Keratinocyte (primary cell): ENCODE data around the gene DENND2A. TPM values are rescaled to one million over a fixed set of nuclear protein-coding genes. Genes with fewer than 3 reads are reported as not detected.

Experiments used
- DNase-seq: peaks from one replicate; pipeline ENCODE4 v3.0.0-alpha.2; 2011; ENCODE audit warnings: low read depth, missing footprints, low spot score
- FAIRE-seq: peaks from 2 replicates; lab custom pipeline; 2011; peaks lifted over from hg19 to GRCh38; lab: Jason Lieb, UNC
- H2AFZ ChIP-seq: 2 replicates; pipeline ENCODE4 v1.6.0; 2012; ENCODE audit warnings: low read length, control low read depth, inconsistent platforms; ENCODE audit not compliant: control insufficient read depth
- H3K27ac ChIP-seq: 2 replicates; pipeline ENCODE4 v1.5.1; 2011; ENCODE audit warnings: low read length; ENCODE audit not compliant: control insufficient read depth, insufficient read depth
- H3K27me3 ChIP-seq: 3 replicates; pipeline ENCODE4 v1.6.0; 2011; ENCODE audit warnings: low read length; ENCODE audit not compliant: control insufficient read depth, insufficient read depth; ENCODE audit errors: extremely low read depth
- H3K36me3 ChIP-seq, 2 experiments: 2 replicates in 1 of 2; 3 replicates in 1 of 2; pipeline ENCODE4 v1.5.1; 2011; ENCODE audit warnings: low read length in 2 of 2, mild to moderate bottlenecking in 1 of 2; ENCODE audit not compliant: control insufficient read depth in 2 of 2, insufficient read depth in 2 of 2; ENCODE audit errors: extremely low read depth in 1 of 2
- H3K4me1 ChIP-seq: 3 replicates; pipeline ENCODE4 v1.5.1; 2011; ENCODE audit warnings: low read length; ENCODE audit not compliant: control insufficient read depth, insufficient read depth; ENCODE audit errors: extremely low read depth
- H3K4me2 ChIP-seq: 3 replicates; pipeline ENCODE4 v1.6.0; 2011; ENCODE audit warnings: low read depth, low read length; ENCODE audit not compliant: control insufficient read depth, insufficient read depth; ENCODE audit errors: extremely low read depth
- H3K4me3 ChIP-seq, 3 experiments: fragments of 200-600 bp in 1 of 3; sonication (generic) in 1 of 3; 2 replicates in 2 of 3; 3 replicates in 1 of 3; pipeline ENCODE4 v1.5.1; 2011 to 2016; ENCODE audit warnings: low read length in 3 of 3, mild to moderate bottlenecking in 3 of 3, control low read depth in 2 of 3, inconsistent platforms in 1 of 3, low read depth in 1 of 3, mixed read lengths in 1 of 3, mixed run types in 1 of 3, moderate library complexity in 1 of 3; ENCODE audit not compliant: control insufficient read depth in 2 of 3, insufficient read depth in 2 of 3; ENCODE audit errors: extremely low read depth in 1 of 3
- H3K79me2 ChIP-seq: 2 replicates; pipeline ENCODE4 v1.6.0; 2012; ENCODE audit warnings: low read length; ENCODE audit not compliant: control insufficient read depth, insufficient read depth
- H3K9ac ChIP-seq: 3 replicates; pipeline ENCODE4 v1.6.0; 2011; ENCODE audit warnings: low read length; ENCODE audit not compliant: control insufficient read depth, insufficient read depth; ENCODE audit errors: extremely low read depth
- H3K9me1 ChIP-seq: 3 replicates; pipeline ENCODE4 v1.6.0; 2011; ENCODE audit warnings: low read length; ENCODE audit not compliant: control insufficient read depth, insufficient read depth; ENCODE audit errors: extremely low read depth
- H3K9me3 ChIP-seq: 2 replicates; pipeline ENCODE4 v1.5.1; 2012; ENCODE audit warnings: low read depth, low read length; ENCODE audit not compliant: control insufficient read depth
- H4K20me1 ChIP-seq: 3 replicates; pipeline ENCODE4 v1.6.0; 2011; ENCODE audit warnings: low read length; ENCODE audit not compliant: control insufficient read depth, insufficient read depth; ENCODE audit errors: extremely low read depth
- EZH2 ChIP-seq: IDR thresholded peaks from one replicate; pipeline ENCODE4 v1.6.1; 2012; ENCODE audit warnings: inconsistent platforms, mild to moderate bottlenecking, low read length, moderate library complexity
- dilution Hi-C: fragments of 300-500 bp; cut with MboI; formaldehyde crosslinking; loops from one replicate; pipeline ENCODE4 v1.7.0; 2020; ENCODE audit warnings: low sequenced_read_pairs; ENCODE audit not compliant: extremely low pct_ligation_motif_present
- polyA plus RNA-seq, 5 experiments: library from polyadenylated mRNA; depleted of rRNA in 3 of 5; stranded (reverse) in 3 of 5; stranded (forward) in 1 of 5; unstranded in 1 of 5; fragments of >200 nt; gene quantifications; 1 replicate in 1 of 5; 2 replicates in 3 of 5; 3 replicates in 1 of 5; pipeline versions ENCODE4 v1.2.1 to v1.2.3, GENCODE V29; 2011 to 2012; ENCODE audit warnings: missing spikeins in 2 of 5, low read depth in 1 of 5, low replicate concordance in 1 of 5
- TF ChIP-seq, protein P1 (sequence below), 3 experiments: IDR thresholded peaks in 1 of 3; conservative IDR thresholded peaks in 1 of 3; optimal IDR thresholded peaks in 1 of 3; 2 replicates in 2 of 3; 3 replicates in 1 of 3; pipeline versions ENCODE3 to v1.5.1; 2011; ENCODE audit warnings: low read length in 3 of 3, mild to moderate bottlenecking in 3 of 3, moderate library complexity in 2 of 3, control low read depth in 1 of 3, inconsistent platforms in 1 of 3; ENCODE audit not compliant: insufficient read depth in 2 of 3; ENCODE audit errors: extremely low read depth in 1 of 3

Gene DENND2A
- polyA plus RNA-seq, 1 donor (not counting 4 experiments of a cell fraction or from before 2014, with no cell fraction given): 1.8 TPM

DNA sequence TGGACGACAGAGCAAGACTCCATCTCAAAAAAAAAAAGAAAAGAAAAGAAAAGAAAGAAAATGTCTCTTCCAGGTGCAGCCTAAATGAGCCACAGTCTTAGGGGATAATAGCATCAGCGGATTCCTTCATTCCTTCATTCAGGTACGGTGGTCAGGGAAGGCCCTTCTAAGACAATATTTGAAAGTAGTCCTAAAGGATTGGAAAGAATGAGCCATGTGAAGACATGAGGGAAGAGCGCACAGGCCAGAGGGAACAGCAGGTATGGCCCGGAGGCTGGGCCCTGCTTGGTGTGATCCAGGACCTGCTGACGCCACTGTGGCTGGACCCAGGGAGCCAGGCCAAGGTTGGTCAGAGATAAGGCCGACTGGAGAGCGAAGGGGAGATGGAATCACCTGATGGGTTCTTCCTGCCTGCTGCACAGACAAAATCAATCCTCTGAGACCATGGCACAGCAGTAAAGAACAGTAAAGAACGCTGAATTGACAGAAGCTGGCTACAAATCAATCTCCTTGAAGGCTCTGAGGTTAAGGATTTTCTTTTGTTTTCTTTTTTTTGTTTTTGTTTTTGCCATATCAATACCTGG is 145.0 kb downstream of the DENND2A start:
- dilution Hi-C loops: no loop called here
- Histone ChIP-seq H3K79me2 (no peaks in the 10 kb centered on the region), H2AFZ (no peak overlapping the region), H3K9me1 (no peaks in the 10 kb centered on the region), H3K36me3 (no peaks in the 10 kb centered on the region), H3K4me1 (no peaks in the 10 kb centered on the region), H3K27ac (no peak overlapping the region), H3K9ac (no peak overlapping the region), H3K4me3 (no peak overlapping the region), H3K27me3 (no peaks in the 10 kb centered on the region), H3K9me3 (no peaks in the 10 kb centered on the region), H3K4me2 (no peak overlapping the region), H4K20me1 (no peaks in the 10 kb centered on the region)
- DNase-seq (no peak), FAIRE-seq (no peak)
- TF ChIP-seq EZH2: no peak
- TF ChIP-seq, protein P1, sequence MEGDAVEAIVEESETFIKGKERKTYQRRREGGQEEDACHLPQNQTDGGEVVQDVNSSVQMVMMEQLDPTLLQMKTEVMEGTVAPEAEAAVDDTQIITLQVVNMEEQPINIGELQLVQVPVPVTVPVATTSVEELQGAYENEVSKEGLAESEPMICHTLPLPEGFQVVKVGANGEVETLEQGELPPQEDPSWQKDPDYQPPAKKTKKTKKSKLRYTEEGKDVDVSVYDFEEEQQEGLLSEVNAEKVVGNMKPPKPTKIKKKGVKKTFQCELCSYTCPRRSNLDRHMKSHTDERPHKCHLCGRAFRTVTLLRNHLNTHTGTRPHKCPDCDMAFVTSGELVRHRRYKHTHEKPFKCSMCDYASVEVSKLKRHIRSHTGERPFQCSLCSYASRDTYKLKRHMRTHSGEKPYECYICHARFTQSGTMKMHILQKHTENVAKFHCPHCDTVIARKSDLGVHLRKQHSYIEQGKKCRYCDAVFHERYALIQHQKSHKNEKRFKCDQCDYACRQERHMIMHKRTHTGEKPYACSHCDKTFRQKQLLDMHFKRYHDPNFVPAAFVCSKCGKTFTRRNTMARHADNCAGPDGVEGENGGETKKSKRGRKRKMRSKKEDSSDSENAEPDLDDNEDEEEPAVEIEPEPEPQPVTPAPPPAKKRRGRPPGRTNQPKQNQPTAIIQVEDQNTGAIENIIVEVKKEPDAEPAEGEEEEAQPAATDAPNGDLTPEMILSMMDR (optimal IDR thresholded peaks at IDR 0.05 in 1 of 3, IDR thresholded peaks at IDR 0.05 in 1 of 3, conservative IDR thresholded peaks at IDR 0.05 in 1 of 3; ENCODE audit: extremely low read depth in 1 of 3, insufficient read depth in 2 of 3, low read length in 3 of 3): no peak

DNA sequence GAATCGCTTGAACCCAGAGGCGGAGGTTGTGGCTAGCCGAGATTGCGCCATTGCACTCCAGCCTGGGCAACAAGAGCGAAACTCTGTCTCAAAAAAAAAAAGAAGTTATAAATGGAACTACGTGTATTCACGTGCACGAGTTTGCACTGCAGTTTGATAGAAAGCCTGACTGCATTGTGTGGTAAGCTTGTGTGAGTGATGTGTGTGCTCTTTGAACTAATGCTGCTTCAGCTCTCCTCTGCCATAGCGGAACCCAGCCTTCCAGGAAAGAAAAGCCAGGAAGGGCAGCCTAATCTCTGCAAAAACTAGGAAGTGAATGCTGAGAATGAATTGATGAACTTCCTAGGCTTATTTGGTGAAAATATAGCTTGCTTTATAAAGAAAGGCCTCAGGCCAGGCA is 145.7 kb downstream of the DENND2A start:
- H3K9ac ChIP-seq: no peak overlapping the region
- DNase-seq (no peak), FAIRE-seq (no peak)
- no peaks in the 10 kb centered on the region for H3K9me1 ChIP-seq
- dilution Hi-C loops: no loop called here
- no peaks in the 10 kb centered on the region for H4K20me1 ChIP-seq
- H3K27ac ChIP-seq: no peak overlapping the region
- H3K4me2 ChIP-seq: no peak overlapping the region
- no peak overlapping the region for H2AFZ ChIP-seq
- TF ChIP-seq EZH2: no peak
- TF ChIP-seq, protein P1 (optimal IDR thresholded peaks at IDR 0.05 in 1 of 3, IDR thresholded peaks at IDR 0.05 in 1 of 3, conservative IDR thresholded peaks at IDR 0.05 in 1 of 3; ENCODE audit: extremely low read depth in 1 of 3, insufficient read depth in 2 of 3, low read length in 3 of 3): no peak
- no peaks in the 10 kb centered on the region for H3K36me3 ChIP-seq
- H3K4me1 ChIP-seq: no peaks in the 10 kb centered on the region
- H3K9me3 ChIP-seq: no peaks in the 10 kb centered on the region
- no peaks in the 10 kb centered on the region for H3K27me3 ChIP-seq
- H3K4me3 ChIP-seq: no peak overlapping the region
- no peaks in the 10 kb centered on the region for H3K79me2 ChIP-seq
